ENCODE results near the gene CNTNAP5. TPM values are rescaled to one million over a fixed set of nuclear protein-coding genes. Genes with fewer than 3 reads are reported as not detected.

The CNTNAP5 gene
- total and polyA plus RNA-seq, 2 of the 8 experiments (the other 6 are each of a cell fraction or from before 2014, with no cell fraction given) = 0.11 to 0.76 TPM

DNA sequence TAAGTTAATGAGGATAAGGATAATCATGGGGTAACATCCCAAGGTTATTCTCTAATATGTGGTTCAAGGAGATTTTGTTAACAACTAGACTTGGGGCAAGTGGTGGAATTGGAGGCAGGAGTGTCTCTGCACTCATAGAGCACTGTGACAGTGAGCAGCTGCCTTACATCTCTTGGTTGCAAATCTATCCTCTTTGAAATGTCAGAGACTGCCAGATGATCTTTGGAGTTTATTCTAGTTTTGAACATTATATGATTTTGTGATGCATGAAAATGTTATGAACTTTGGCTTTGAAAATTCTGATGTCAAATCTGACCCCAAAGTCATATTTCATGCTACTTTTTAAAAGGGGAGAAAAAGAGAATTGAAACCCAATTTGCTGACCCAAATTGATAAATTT lies 861.1 kb downstream of the CNTNAP5 start:
- no peak overlapping the region for H2BK120ac ChIP-seq (replicated peaks; ENCODE audit: low read depth, low read length)
- no peak overlapping the region for H3K14ac ChIP-seq (ENCODE audit: insufficient read length)
- no peak overlapping the region for H2BK20ac ChIP-seq (ENCODE audit: low read length)
- H2BK15ac ChIP-seq (ENCODE audit: low read length) = no peak overlapping the region
- H3K4me1 ChIP-seq (replicated peaks in 1 of 4; ENCODE audit: control insufficient read depth in 3 of 4, insufficient read depth in 4 of 4, low read length in 3 of 4) = peaks cover 0 to 3% (median 0%) of the 10 kb centered on the region in 4 experiments; a peak in 1 of 7 replicates
- no peaks in the 10 kb centered on the region; the same call in 1 of the 2 replicates for H3K23me2 ChIP-seq (ENCODE audit: low read depth, low read length)
- H3K27me3 ChIP-seq (replicated peaks in 1 of 4; ENCODE audit: control insufficient read depth in 3 of 4, extremely low read depth in 1 of 4, insufficient read depth in 3 of 4, low read length in 3 of 4) = no peaks in the 10 kb centered on the region
- no peak overlapping the region for H3K4ac ChIP-seq (replicated peaks; ENCODE audit: insufficient read length, low read depth, low read length)
- H4K20me1 ChIP-seq (replicated peaks in 1 of 2; ENCODE audit: control insufficient read depth in 1 of 2, insufficient read depth in 2 of 2, low read length in 2 of 2) = no peaks in the 10 kb centered on the region
- H3K4me3 ChIP-seq (ENCODE audit: extremely low read depth in 1 of 4, insufficient read depth in 2 of 4, low read depth in 3 of 4, low read length in 4 of 4) = no peak overlapping the region
- no peaks in the 10 kb centered on the region for H3K79me2 ChIP-seq (ENCODE audit: control insufficient read depth in 1 of 2, insufficient read depth in 2 of 2, low read length in 2 of 2)
- H4K91ac ChIP-seq (replicated peaks; ENCODE audit: insufficient read length, low read length) = no peak overlapping the region
- H3K27ac ChIP-seq (ENCODE audit: low read depth, low read length) = no peak overlapping the region
- H2BK5ac ChIP-seq (ENCODE audit: low read depth, low read length) = no peak overlapping the region
- DNase-seq (ENCODE audit: low read depth in 1 of 2, low spot score in 2 of 2) (no peak), FAIRE-seq (no peak)
- no peak overlapping the region for H2BK12ac ChIP-seq (ENCODE audit: low read depth, low read length)
- H4K5ac ChIP-seq (ENCODE audit: insufficient read length, low read depth, low read length) = no peak overlapping the region
- no peak overlapping the region for H3K18ac ChIP-seq (ENCODE audit: extremely low read depth, low read length)
- no peaks in the 10 kb centered on the region for H3K36me3 ChIP-seq (ENCODE audit: control insufficient read depth in 2 of 4, insufficient read depth in 4 of 4, low read length in 3 of 4)
- TF ChIP-seq CBX5 (IDR thresholded peaks at IDR 0.05; ENCODE audit: low read depth, low read length) = no peak
- no peak for TF ChIP-seq TCF12 (IDR thresholded peaks at IDR 0.05; ENCODE audit: low read depth, low read length)
- no peak overlapping the region for H3K4me2 ChIP-seq (ENCODE audit: insufficient read depth in 1 of 2, low read depth in 2 of 2, low read length in 2 of 2)
- H3K79me1 ChIP-seq (ENCODE audit: low read depth, low read length) = no peaks in the 10 kb centered on the region
- no peak overlapping the region for H3K56ac ChIP-seq (replicated peaks; ENCODE audit: insufficient read length, low read depth, low read length)
- no peak overlapping the region for H3K23ac ChIP-seq (ENCODE audit: insufficient read length)
- ChIA-PET POLR2A (ENCODE audit: partially characterized antibody) (no interaction called here), CTCF (ENCODE audit: partially characterized antibody) (no interaction called here)
- 0 out of 4 replicates have a peak, but pooled peaks cover 0 to 3% of the 10 kb centered on the region in 2 experiments for H3K9me3 ChIP-seq (ENCODE audit: insufficient read depth in 2 of 2, low read depth in 1 of 2, low read length in 1 of 2)
- H4K8ac ChIP-seq (ENCODE audit: extremely low read depth, insufficient read depth, low read length) = no peak overlapping the region
- H2AFZ ChIP-seq (ENCODE audit: low read length) = no peak overlapping the region
- H3K9ac ChIP-seq (replicated peaks in 1 of 4; ENCODE audit: extremely low read depth in 1 of 4, low read depth in 3 of 4, low read length in 3 of 4) = no peak overlapping the region
- no peak overlapping the region for H2AK5ac ChIP-seq (ENCODE audit: low read depth, low read length)

Data from H1 (cell line).